Natural killer cell treated with Interleukin-12 subunit alpha and Interleukin-12 subunit beta and Interleukin-15 and Interleukin-18, amount 100 ng/mL, for 72 hours (primary cell): ENCODE data around the gene ANTXRL. TPM values are rescaled to one million over a fixed set of nuclear protein-coding genes. Genes with fewer than 3 reads are reported as not detected.
"Not testable (repeated sequence)": the region's sequence is repeated elsewhere in the genome, so short reads cannot be mapped to it uniquely, and the experiment has no call there.

Experiments used
- ATAC-seq, 2 donors: fragments of 150-1000 bp; cut with Tn5 transposase in 1 of 2; sonication (Bioruptor Pico), chemical (Tn5 transposase) in 1 of 2; 2 replicates each; pipeline ENCODE4 v1.10.0; 2021
- DNase-seq: peaks from one replicate; pipeline ENCODE4 v3.0.0; 2022; ENCODE audit warnings: low spot score
- H3K27ac Mint-ChIP-seq, 2 donors: 1 replicate in 1 of 2; 2 replicates in 1 of 2; pipeline ENCODE4 v1.8.0; 2022; ENCODE audit warnings: mixed read lengths in 2 of 2, mild to moderate bottlenecking in 1 of 2, moderate library complexity in 1 of 2
- H3K27me3 Mint-ChIP-seq, 2 donors: 1 replicate in 1 of 2; 2 replicates in 1 of 2; pipeline ENCODE4 v1.8.0; 2022; ENCODE audit warnings: mixed read lengths in 2 of 2
- H3K36me3 Mint-ChIP-seq: one replicate; pipeline ENCODE4 v1.8.0; 2022; ENCODE audit warnings: mixed read lengths
- H3K4me1 Mint-ChIP-seq, 2 donors: 1 replicate in 1 of 2; 2 replicates in 1 of 2; pipeline ENCODE4 v1.8.0; 2022; ENCODE audit warnings: low read depth in 2 of 2, mixed read lengths in 2 of 2, mild to moderate bottlenecking in 1 of 2
- H3K4me3 Mint-ChIP-seq: one replicate; pipeline ENCODE4 v1.8.0; 2022; ENCODE audit warnings: mixed read lengths
- H3K9me3 Mint-ChIP-seq: 2 replicates; pipeline ENCODE4 v1.8.0; 2022; ENCODE audit warnings: mixed read lengths
- total RNA-seq, 2 donors: library from RNA; stranded (reverse); gene quantifications; one replicate each; pipeline ENCODE4 v1.2.3, GENCODE V29; 2022

The ANTXRL gene
- total RNA-seq, 2 donors from 2014 or later, result not detected

- no peak overlapping the region for H3K4me3 Mint-ChIP-seq
- no peaks in the 10 kb centered on the region for H3K36me3 Mint-ChIP-seq
- no peaks in the 10 kb centered on the region for H3K4me1 Mint-ChIP-seq
- ATAC-seq (no peak), DNase-seq (no peak)
- H3K27me3 Mint-ChIP-seq, result no peaks in the 10 kb centered on the region
- no peak overlapping the region for H3K27ac Mint-ChIP-seq
- H3K9me3 Mint-ChIP-seq, result no peaks in the 10 kb centered on the region
These were observed 36.3 kb upstream of the ANTXRL start for GRCh38 chr10:46250481-46250880.

- H3K36me3 Mint-ChIP-seq, result no peaks in the 10 kb centered on the region
- ATAC-seq, result no peak
- H3K4me3 Mint-ChIP-seq, result no peak overlapping the region
- no peaks in the 10 kb centered on the region for H3K9me3 Mint-ChIP-seq
- H3K27me3 Mint-ChIP-seq, result no peaks in the 10 kb centered on the region
- no peak for DNase-seq
- no peak overlapping the region for H3K27ac Mint-ChIP-seq
- H3K4me1 Mint-ChIP-seq, result peaks cover 0 to 2% of the 10 kb centered on the region in 2 donors
These were observed 35.6 kb upstream of the ANTXRL start for GRCh38 chr10:46250898-46251856.

GRCh38 chr10:46251857-46252847 is 34.6 kb upstream of the ANTXRL start:
- H3K27ac Mint-ChIP-seq, result no peak overlapping the region
- no peak for ATAC-seq

GRCh38 chr10:46253076-46254006 is 33.5 kb upstream of the ANTXRL start:
- Mint-ChIP-seq H3K27me3 (no peaks in the 10 kb centered on the region), H3K27ac (no peak overlapping the region), H3K9me3 (no peaks in the 10 kb centered on the region), H3K4me1 (peaks cover 0 to 2% of the 10 kb centered on the region in 2 donors), H3K4me3 (no peak overlapping the region), H3K36me3 (no peaks in the 10 kb centered on the region)
- no peak for ATAC-seq
- no peak for DNase-seq

More at GRCh38 chr10:46251857-46252847, 34.6 kb upstream of the ANTXRL start:
- Mint-ChIP-seq H3K36me3 (no peaks in the 10 kb centered on the region), H3K27me3 (no peaks in the 10 kb centered on the region), H3K9me3 (no peaks in the 10 kb centered on the region), H3K4me1 (peaks cover 0 to 2% of the 10 kb centered on the region in 2 donors), H3K4me3 (no peak overlapping the region)
- DNase-seq, result no peak

GRCh38 chr10:46254007-46254383 is 32.8 kb upstream of the ANTXRL start:
- no peak for DNase-seq
- peaks cover 0 to 2% of the 10 kb centered on the region in 2 donors for H3K4me1 Mint-ChIP-seq
- no peaks in the 10 kb centered on the region for H3K36me3 Mint-ChIP-seq
- no peak overlapping the region for H3K27ac Mint-ChIP-seq
- H3K27me3 Mint-ChIP-seq, result no peaks in the 10 kb centered on the region
- no peaks in the 10 kb centered on the region for H3K9me3 Mint-ChIP-seq
- H3K4me3 Mint-ChIP-seq, result no peak overlapping the region
- no peak for ATAC-seq

GRCh38 chr10:46254467-46254866 is 32.3 kb upstream of the ANTXRL start:
- Mint-ChIP-seq H3K9me3 (no peaks in the 10 kb centered on the region), H3K27me3 (no peaks in the 10 kb centered on the region), H3K27ac (no peak overlapping the region), H3K36me3 (no peaks in the 10 kb centered on the region), H3K4me1 (peaks cover 0 to 2% of the 10 kb centered on the region in 2 donors), H3K4me3 (no peak overlapping the region)
- ATAC-seq (no peak), DNase-seq (no peak)

GRCh38 chr10:46255210-46255609 is 31.6 kb upstream of the ANTXRL start:
- H3K36me3 Mint-ChIP-seq, H3K27ac Mint-ChIP-seq, H3K27me3 Mint-ChIP-seq, H3K4me3 Mint-ChIP-seq, DNase-seq, H3K9me3 Mint-ChIP-seq, H3K4me1 Mint-ChIP-seq, ATAC-seq: not testable (repeated sequence)

- Mint-ChIP-seq H3K9me3 (no peaks in the 10 kb centered on the region), H3K27ac (no peak overlapping the region), H3K36me3 (no peaks in the 10 kb centered on the region), H3K4me3 (no peak overlapping the region), H3K27me3 (no peaks in the 10 kb centered on the region), H3K4me1 (peaks cover 0 to 2% of the 10 kb centered on the region in 2 donors)
- no peak for DNase-seq
- ATAC-seq, result no peak
These were observed 30.7 kb upstream of the ANTXRL start for GRCh38 chr10:46255801-46256747.

- no peak overlapping the region for H3K27ac Mint-ChIP-seq
- H3K4me3 Mint-ChIP-seq, result no peak overlapping the region
- ATAC-seq, result no peak
- H3K36me3 Mint-ChIP-seq, result no peaks in the 10 kb centered on the region
- peaks cover 0 to 2% of the 10 kb centered on the region in 2 donors for H3K4me1 Mint-ChIP-seq
- no peaks in the 10 kb centered on the region for H3K9me3 Mint-ChIP-seq
- no peak for DNase-seq
- no peaks in the 10 kb centered on the region for H3K27me3 Mint-ChIP-seq
These were observed 29.7 kb upstream of the ANTXRL start for GRCh38 chr10:46257099-46257498.

- not testable (repeated sequence) for H3K36me3 Mint-ChIP-seq, H3K4me1 Mint-ChIP-seq, H3K27ac Mint-ChIP-seq, H3K9me3 Mint-ChIP-seq, ATAC-seq, H3K4me3 Mint-ChIP-seq, DNase-seq, H3K27me3 Mint-ChIP-seq
These were observed 23.8 kb upstream of the ANTXRL start for GRCh38 chr10:46262906-46263560.

GRCh38 chr10:46263831-46264268 is 22.9 kb upstream of the ANTXRL start:
- Mint-ChIP-seq H3K4me3 (no peak overlapping the region), H3K4me1 (no peaks in the 10 kb centered on the region), H3K9me3 (no peaks in the 10 kb centered on the region), H3K36me3 (no peaks in the 10 kb centered on the region), H3K27ac (no peak overlapping the region), H3K27me3 (no peaks in the 10 kb centered on the region)
- no peak for DNase-seq
- peak in 1 of 2 donors; percentile 3 for ATAC-seq

GRCh38 chr10:46264336-46264735 is 22.5 kb upstream of the ANTXRL start:
- Mint-ChIP-seq H3K27ac (no peak overlapping the region), H3K4me1 (peaks cover 0 to 3% of the 10 kb centered on the region in 2 donors), H3K36me3 (no peaks in the 10 kb centered on the region), H3K4me3 (no peak overlapping the region), H3K27me3 (no peaks in the 10 kb centered on the region), H3K9me3 (no peaks in the 10 kb centered on the region)
- ATAC-seq, result no peak
- no peak for DNase-seq
